NCI-H774 (cell line): Measurements from ENCODE around the gene RGS17.

Source experiments
- DNase-seq: peaks from one replicate; lab custom pipeline; 2025; lab: John Stamatoyannopoulos, UW

RGS17 gene

DNA sequence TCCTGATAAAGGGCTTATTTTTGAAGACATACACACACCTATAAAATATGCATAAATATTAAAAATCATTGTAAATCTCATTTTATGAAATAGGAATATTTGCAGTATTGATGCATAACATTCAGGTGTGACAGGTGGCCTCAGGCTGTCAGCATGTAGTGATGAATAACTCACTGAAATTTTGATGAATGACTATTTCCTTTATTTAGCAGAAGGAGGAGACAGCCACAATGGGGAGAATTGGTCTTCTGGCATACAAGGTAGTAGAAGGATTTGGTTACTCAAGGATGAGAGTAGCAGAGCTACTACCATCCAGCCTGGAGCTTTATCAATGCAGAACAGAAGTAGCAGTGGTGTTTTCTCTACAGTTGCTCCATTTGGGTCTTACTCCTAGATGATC lies 47.2 kb downstream of the RGS17 start:
- DNase-seq: no peak

DNA sequence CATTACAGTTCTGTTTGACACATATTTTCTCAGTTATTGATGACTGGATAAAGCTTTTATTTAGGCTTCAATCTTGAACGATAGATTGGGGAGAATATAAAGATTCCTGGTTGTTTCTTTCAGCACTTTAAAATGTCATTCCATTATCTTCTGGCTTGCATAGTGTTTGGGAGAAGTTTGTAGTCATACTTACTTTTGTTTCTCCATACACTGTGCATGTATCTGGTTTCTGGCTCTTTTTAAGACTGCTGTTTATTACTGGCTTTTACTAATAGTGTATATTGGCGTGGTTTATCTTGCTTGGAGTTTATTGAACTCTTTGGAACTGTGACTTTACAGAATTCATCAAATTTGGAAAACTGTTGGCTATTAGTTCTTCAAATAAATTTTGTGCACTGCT lies 49.2 kb downstream of the RGS17 start:
- no peak for DNase-seq

DNA sequence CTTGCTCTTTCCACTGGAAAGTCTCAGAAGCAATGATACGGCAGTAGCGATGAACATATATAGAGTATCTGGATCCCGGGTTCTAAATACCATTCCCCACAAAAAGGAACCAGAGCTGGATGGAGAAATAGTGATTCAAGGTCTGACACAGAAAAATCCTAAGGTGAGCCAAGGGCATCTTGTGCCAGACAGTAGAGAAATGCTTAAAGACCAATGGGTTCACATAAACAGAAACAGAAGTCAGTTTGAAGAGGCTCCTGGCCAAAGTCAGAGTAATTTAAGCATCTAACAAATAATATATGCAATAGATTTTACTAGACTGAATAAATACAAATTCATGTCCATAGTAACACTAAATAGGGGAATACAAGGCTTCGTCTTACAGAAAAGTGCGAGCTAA lies 54.7 kb downstream of the RGS17 start:
- no peak for DNase-seq

DNA sequence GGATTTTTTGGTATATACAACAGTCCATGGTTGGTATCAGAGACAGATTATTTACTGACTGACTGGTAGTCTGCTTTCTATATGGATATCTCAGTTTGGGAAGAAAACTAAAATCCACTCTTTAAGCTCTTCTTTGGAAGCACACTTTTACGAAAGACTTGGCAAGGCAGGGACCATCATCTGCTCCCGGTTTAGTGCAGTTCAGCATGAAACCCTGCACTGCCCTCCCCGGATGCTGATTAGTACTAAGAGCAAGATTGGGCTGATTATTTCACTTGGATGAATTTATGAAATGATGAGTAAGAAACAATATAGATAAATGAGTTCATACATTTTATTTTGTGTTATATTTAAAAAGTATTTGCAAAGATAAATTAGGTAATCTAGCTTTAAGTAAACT lies 56.3 kb downstream of the RGS17 start:
- no peak for DNase-seq

DNA sequence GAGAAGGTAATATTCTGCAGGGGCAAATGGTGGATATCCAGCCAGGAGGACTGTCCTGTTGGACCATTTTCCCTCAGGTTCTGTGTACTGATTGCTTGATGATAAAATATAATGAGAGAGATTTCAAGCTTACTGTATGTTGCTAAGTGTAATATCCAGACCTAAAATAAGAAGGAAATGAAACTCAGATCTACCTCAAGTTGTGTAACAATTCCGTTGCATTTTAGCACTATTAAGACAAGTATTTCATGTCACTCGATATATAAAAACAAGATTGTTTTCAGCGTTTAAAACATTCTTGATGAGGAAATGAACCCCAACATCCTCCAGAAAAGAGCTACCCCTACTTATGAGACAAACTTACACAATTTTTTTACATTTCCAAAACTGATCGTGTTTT lies 57.2 kb downstream of the RGS17 start:
- DNase-seq: no peak

DNA sequence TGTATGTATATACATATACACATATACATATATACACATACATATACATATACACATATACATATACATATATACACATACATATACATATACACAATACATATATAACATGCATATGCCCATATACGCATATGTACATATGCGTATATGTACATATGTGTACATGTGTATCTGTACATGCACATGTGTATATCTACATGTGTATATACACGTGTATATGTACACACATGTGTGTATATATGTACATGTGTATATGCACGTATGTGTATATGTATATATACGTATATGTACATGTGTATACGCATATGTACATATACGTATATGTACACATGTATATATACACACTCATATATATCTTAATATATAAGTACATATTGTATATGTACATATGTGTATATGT lies 60.3 kb downstream of the RGS17 start:
- no peak for DNase-seq

DNA sequence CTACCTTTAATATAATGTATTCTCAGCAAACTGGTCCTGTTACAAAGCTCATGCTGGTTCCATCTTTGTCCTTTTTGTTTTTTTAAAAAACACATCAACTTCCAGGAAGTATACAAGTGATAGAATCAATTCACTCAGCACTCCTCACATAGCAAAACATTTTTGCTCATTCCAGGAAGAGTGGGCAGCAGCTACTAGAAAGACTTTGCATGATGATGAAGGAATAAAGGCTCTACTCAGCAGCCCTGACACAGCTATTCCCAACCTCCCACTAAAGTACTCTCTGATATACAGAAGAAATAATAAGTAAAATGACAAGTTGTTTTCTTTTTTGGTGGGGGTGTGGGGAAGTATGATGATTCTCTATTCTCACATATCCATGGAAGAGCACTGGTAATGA lies 61.2 kb downstream of the RGS17 start:
- DNase-seq: no peak

DNA sequence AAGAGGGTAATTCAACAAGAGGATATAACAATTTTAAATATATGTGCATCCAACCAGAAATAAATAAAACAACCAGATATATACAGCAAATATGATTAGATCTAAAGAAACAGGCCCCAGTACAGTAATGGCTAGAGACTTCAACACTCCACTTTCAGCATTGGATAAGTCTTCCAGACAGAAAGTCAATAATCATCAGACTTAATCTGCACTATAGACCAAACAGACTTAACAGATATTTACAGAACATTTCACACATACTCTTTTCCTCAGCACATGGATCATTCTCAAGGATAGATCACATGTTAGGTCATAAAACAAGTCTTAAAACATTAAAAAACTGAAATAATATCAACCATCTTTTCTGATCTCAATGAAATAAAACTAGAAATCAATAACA lies 65.9 kb downstream of the RGS17 start:
- no peak for DNase-seq

DNA sequence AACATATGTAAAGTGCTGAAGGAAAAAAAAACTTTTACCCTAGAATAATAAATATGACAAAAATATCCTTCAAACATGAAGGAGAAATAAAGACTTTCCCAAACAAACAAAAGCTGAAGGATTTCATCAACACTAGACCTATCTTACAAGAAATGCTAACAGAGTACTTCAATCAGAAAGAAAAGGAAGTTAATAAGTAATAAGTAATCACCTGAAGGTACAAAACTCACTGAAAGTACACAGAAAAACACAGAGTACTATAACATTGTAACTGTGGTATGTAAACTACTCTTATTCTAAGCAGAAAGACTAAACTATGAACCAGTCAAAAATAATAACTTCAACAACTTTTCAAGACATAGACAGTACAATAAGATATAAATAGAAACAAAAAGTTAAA lies 67.1 kb downstream of the RGS17 start:
- no peak for DNase-seq

DNA sequence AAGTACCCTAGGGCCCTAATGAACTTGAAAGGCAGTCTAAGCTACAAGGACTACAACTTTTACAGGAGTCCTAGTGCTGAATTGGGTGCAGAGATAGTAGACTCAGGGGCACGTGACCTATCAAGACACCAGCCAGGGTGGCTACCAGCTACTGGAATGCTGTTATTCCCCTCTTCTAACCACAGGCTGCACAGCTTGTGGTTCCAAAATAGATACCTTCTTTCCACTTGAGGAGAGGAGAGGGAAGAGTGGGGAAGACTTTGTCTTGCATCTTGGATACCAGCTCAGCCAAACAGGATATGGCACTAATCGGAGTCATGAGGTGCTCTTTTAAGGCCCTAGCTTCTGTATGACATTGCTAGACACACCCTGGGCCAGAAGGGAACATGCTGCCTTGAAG lies 68.6 kb downstream of the RGS17 start:
- no peak for DNase-seq

DNA sequence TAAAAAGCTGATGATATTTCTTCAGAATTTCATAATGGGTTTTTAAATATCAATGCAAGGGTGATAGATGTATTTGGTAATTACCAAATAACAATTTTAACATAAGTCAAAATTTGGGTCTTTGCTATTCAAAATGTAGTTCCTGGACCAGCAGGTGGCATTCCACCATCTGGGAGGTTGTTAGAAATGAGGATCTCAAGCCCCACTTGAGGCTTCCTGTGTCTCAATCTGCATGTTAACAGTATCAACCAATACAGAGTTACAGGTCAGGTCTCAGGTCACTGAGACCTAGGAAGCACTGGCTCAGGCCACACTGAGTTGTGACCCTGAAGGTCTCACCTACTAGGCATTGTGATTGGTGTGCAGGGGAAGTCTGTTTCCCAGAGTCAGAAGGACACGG lies 71.3 kb downstream of the RGS17 start:
- DNase-seq: peak; percentile 3

DNA sequence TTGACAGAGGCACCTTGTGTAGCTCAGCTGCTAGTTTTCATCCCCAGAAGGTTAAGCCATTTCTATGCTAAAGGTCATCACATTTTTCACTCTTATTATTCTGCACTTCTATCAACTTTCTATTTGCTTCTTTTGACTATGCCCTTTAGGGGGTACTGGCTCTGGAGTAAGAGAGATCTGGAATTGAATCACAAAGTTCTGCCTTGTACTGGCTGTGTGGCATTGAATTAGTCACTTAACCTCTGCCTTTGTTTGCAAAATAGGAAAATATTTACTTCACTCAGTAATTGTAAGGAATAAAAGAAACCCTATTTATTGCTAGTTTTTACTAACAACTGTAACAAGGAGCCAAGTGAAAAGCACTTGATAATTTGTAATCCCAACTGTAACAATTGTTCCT lies 71.8 kb downstream of the RGS17 start:
- no peak for DNase-seq

DNA sequence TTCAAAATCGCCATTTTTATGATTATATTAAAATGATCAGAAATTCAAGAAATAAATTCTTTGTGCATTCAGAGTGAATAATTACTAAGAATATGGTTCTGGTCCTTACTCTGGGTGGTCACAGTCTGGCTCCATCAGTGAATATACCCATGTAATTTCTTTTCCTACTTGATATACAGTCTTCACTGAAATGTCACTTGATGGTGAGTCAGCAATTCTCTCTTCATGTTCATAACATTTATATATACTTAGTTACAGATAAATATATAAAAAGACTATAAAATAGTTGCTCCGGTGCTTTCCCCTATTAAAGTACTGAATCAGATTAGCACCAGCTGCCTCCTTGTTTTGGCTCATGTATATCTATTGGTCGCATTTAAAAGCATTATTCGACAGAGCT lies 72.2 kb downstream of the RGS17 start:
- no peak for DNase-seq

DNA sequence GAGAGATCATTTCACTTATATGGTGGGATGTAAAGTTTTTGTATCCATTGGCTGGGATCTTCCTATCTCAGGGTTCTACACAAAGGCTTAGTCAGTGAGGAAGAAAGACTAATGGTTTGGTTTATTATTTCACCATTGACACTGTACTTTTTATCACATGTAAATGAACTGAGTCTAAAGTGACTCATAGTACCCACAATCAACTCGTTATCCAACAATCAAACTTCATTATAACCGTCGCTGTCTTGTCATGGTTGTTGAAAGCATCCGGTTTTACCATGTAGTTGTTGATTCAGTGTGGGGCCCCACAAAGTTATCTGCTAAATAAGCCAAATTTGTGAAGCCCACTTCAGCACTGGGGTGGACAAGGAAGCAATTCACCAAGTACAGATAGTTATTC lies 72.8 kb downstream of the RGS17 start:
- DNase-seq: peak; percentile 21

DNA sequence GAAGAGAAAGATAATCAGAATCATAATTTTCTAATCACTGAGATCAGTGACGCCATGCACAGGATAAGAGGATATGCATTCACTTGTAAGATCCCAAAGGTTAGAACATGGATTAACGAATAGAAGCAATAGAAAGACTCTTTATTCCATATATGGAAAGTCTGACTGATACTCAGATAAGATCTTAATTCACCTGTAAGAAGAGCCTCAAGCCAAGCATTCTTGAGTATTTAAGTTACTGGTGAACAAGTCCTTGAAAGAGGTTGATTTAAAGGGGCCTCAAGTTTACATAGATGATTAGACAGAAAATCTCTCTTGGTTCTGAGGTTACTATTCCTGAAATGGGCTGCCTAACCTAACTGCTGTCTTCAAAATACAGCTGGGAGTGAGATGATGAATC lies 74.8 kb downstream of the RGS17 start:
- no peak for DNase-seq

DNA sequence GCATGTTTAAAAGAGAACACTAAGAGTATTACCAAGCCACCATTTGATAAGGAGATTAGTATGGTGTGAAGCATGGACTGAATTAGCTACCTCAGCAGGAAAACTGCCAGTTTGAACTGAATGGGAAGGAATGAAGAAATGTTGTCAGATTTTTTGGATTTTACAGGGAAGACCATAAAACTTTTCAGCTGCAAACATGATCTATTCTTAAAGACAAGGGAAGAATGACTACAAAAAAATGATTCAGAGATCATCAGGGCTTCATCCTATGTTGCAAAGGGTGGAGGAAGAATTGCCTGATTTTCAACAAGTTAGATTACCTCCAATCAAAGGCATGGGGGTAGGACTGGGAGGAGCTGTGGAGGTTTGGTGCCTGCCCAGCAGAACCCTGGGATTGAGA lies 79.3 kb downstream of the RGS17 start:
- no peak for DNase-seq

DNA sequence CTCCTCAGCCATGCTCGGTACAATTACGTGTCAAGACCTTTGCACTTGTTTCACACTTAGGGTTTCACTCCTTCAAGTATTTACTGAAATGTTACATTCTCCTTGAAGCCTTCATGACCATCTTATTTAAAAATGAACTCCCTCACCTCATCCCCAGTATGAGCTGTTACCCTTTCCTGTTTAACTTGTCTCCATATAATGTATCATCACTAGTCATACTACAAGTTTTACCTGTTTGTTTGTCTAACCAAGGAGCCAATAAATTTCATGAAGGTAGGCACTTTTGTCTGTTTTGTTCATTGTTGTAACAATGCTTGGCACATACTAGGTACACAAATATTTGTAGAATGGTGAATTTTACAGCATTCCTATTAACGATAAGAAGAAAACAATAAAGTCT lies 82.5 kb downstream of the RGS17 start:
- no peak for DNase-seq

DNA sequence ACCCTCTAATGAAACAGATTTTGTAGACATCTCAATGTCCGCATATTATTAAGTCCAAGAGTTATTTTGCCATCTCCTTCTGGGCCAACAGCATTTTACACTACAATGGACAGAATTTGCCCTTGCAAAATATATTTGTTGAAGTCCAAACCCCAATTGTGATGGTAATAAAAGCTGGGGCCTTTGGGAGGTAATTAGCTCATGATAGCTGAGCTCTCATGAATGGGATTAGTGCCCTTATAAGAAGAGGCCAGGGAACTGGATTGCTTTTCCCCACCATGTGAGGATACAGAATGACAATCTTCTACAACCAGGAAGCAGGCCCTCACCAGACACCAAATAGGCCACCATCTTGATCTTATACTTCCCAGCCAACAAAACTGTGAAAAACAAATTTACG lies 83.7 kb downstream of the RGS17 start:
- no peak for DNase-seq

DNA sequence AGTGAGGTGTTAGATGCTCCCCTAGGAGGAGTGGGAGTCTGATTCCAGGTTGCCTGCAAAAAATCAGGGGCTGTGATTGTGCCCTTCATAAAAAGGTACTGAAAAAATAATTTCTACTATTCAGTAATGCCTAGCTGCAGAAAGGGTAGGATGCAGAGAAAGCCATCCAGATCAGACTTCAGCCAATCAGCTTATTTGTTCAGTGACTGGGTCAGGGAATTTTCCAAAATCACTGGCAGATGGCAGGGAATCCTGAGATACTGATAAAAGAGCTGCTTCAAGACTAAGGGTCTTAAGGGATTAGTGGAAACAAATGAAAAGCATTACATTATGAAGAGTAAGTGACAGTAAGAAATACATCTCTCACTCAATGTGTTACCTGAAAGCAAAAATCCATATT lies 85.8 kb downstream of the RGS17 start:
- no peak for DNase-seq

DNA sequence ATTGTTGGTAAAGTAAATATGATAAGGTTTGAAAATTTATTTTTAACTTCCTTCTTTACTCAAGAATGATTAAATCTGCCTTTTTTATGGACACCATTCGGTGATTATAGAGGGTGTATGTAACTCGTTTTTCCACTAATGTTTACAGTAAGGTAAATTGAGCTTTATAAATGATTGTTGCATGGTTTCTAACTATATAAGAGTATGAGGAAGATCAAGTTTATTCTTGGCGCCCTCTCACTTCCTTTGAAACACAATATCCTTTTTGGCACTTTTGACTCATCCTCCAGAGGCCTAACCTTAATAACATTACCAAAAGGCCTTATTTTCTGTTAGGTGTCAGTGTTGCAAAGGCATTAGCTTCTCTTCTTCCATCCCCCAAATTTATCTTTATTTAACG lies 86.8 kb downstream of the RGS17 start:
- DNase-seq: no peak

DNA sequence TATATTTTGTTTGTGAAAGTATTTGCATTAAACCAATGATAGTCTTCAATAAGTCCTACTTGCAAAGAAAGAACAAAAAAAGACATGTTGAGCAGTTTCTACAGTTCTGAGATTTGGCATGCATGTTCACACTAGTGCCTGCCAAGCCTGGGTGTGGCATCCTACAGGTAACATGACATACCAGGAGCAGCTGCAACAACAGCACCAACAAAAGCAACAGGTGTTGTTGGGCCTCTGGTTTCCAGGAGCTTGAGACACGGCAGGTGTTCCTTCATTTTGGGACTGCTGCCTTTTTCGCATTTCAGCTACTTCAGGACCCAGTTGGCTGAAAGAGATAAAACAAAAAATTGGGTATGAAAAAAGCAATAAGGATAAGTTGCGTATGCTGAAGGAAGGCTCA lies 87.4 kb downstream of the RGS17 start:
- DNase-seq: peak; percentile 88

DNA sequence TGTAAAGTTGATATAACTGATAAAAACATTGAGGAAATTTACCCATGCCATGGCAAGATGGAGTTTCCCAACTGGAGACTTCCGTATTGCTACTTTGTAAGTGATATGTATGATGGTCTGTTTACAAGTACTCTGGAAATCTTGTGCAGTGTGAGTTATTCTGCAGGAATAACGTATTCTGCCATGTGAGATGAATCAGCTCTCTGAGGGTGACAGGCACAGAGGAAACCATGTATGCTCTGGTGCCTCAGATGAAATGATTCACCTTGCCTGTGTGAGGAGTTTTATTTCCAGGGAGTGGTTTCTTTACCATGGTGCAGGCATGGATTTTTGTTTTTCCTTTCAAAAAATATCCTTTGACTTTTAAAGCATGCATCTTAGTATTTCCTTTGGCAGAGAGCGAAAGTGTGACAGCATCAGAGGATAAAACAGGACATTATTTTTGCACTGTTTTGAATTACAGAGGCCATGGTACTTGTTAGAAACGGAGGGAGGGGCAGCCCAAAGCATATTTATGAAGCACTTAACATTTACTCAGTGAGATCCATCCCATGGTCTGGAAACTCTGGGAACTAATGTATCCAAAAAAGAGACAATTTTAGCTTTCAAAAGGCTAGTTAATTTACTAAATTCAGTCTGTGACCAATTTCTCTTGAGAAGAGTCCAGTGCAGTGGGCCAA lies 92.6 kb downstream of the RGS17 start:
- no peak for DNase-seq

DNA sequence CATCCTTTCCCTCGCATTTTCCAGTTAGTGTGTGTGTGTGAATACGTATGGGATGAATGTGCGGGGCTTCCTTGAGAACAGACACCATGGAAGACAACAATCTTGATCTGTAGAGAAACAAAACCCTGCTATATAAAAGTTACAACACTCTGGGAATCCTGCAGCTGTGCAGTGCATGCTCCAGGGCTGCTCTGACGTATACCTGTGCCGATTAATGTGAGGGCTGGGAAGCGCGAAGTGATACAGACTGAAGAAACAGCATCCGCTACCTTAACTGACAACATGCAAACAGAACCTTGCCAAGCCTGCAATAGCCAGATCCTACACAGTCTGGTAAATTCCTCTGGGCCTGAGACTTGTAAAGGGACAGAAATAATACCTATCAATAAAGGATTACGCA lies 96.9 kb downstream of the RGS17 start:
- DNase-seq: no peak

DNA sequence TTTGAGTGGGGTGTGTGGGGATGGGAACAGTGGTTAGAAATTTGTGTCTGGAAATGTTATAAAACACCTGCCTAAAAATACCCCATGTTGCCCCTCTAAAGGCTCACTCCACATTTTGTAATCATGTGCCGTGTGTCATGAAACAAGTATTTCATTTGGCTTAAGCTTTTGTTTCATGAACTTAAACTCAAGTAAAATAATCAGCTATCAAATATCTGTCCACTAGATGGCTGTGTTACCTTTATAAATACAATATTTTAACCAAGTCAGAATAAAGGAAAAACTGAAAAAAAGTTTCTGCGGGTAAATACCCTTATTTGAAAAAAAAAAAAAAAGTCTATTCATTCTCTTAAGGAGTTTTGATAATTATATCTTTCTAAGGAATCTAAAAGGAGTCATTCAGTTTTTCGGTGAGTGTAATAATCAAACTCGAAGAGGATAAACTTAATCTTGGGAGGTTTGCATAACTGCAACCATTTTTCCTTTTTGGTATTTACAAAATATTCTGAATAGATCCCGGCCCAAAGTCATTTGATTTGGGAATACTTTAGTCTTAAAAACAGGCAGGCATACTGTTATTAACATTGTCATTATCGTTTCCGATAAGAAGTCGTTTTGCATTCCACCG lies 98.7 kb downstream of the RGS17 start:
- DNase-seq: peak; percentile 34
